ENCODE data around the gene LRRK1.
A peak's percentile ranks its signal among the peaks of the same experiment; 100 is the strongest.

LRRK1 gene

GRCh38 chr15:100939791-100940190, 20.6 kb downstream of the LRRK1 start:
- DNase-seq = no peak

- DNase-seq = no peak
Measured at GRCh38 chr15:100940767-100941379, 21.7 kb downstream of the LRRK1 start.

- DNase-seq = no peak
Measured at GRCh38 chr15:100941536-100941935, 22.4 kb downstream of the LRRK1 start.

- DNase-seq = no peak
Measured at GRCh38 chr15:100942656-100943425, 23.7 kb downstream of the LRRK1 start.

- peak; percentile 22 for DNase-seq
Measured at GRCh38 chr15:100944244-100944895, 25.2 kb downstream of the LRRK1 start.

- peak; percentile 68 for DNase-seq
Measured at GRCh38 chr15:100944986-100945385, 25.8 kb downstream of the LRRK1 start.

GRCh38 chr15:100947760-100948429, 28.7 kb downstream of the LRRK1 start:
- no peak for DNase-seq

- no peak for DNase-seq
Measured at GRCh38 chr15:100948430-100948762, 29.2 kb downstream of the LRRK1 start.

- DNase-seq = no peak
Measured at GRCh38 chr15:100949691-100950090, 30.5 kb downstream of the LRRK1 start.

- no peak for DNase-seq
Measured at GRCh38 chr15:100951965-100952364, 32.8 kb downstream of the LRRK1 start.

GRCh38 chr15:100952566-100952965, 33.4 kb downstream of the LRRK1 start:
- DNase-seq = no peak

GRCh38 chr15:100958326-100959065, 39.3 kb downstream of the LRRK1 start:
- peak; percentile 44 for DNase-seq

- DNase-seq = no peak
Measured at GRCh38 chr15:100959066-100960050, 40.2 kb downstream of the LRRK1 start.

GRCh38 chr15:100966997-100967396, 47.8 kb downstream of the LRRK1 start:
- DNase-seq = no peak

GRCh38 chr15:100968050-100968966, 49.2 kb downstream of the LRRK1 start:
- peak; percentile 61 for DNase-seq

GRCh38 chr15:100972975-100973350, 53.8 kb downstream of the LRRK1 start:
- DNase-seq = no peak

- DNase-seq = no peak
Measured at GRCh38 chr15:100973351-100974111, 54.4 kb downstream of the LRRK1 start.

GRCh38 chr15:100975043-100975442, 55.9 kb downstream of the LRRK1 start:
- no peak for DNase-seq

- no peak for DNase-seq
Measured at GRCh38 chr15:100980410-100981046, 61.4 kb downstream of the LRRK1 start.

Data from fibroblast of skin of right quadriceps (primary cell).